ENCODE measurements around the gene CCDC14. TPM values are rescaled to one million over a fixed set of nuclear protein-coding genes. Genes with fewer than 3 reads are reported as not detected.

CCDC14 gene
- polyA plus RNA-seq, 3 donors, result 1.1 to 37.2 (median 4.0) TPM

- H3K27me3 Mint-ChIP-seq (ENCODE audit: low read depth in 3 of 3), result peaks cover 0 to 2% (median 0%) of the 10 kb centered on the region in 3 donors
- TF ChIP-seq CTCF (IDR thresholded peaks at IDR 0.05), result no peak
- H3K4me3 ChIP-seq (replicated peaks in 1 of 3; ENCODE audit: low read depth in 2 of 3, low read length in 3 of 3), result no peak overlapping the region
- H3K36me3 Mint-ChIP-seq, result peaks cover 39 to 58% of the 10 kb centered on the region in 2 donors
- H3K9me3 ChIP-seq (replicated peaks in 1 of 2; ENCODE audit: control insufficient read depth in 1 of 2, insufficient read depth in 1 of 2, low read length in 2 of 2), result no peaks in the 10 kb centered on the region
- H3K4me3 Mint-ChIP-seq, result no peak overlapping the region
- H3K4me1 Mint-ChIP-seq, result no peaks in the 10 kb centered on the region
- no peak overlapping the region for H3K9ac ChIP-seq (ENCODE audit: insufficient read depth, low read length, poor library complexity, severe bottlenecking)
- H3K79me2 ChIP-seq (ENCODE audit: insufficient read depth, low read length), result no peaks in the 10 kb centered on the region
- peaks cover 18 to 50% of the 10 kb centered on the region in 2 donors for H3K36me3 ChIP-seq (replicated peaks in 1 of 2; ENCODE audit: control insufficient read depth in 1 of 2, insufficient read depth in 2 of 2, low read length in 2 of 2)
- intact Hi-C loops (cut with micrococcal nuclease), result no loop called here
- H3K4me1 ChIP-seq (ENCODE audit: control insufficient read depth in 1 of 2, insufficient read depth in 2 of 2, low read length in 2 of 2), result no peaks in the 10 kb centered on the region
- no peak for DNase-seq
- no peak overlapping the region for H2AFZ ChIP-seq (ENCODE audit: insufficient read depth, low read depth, low read length, poor library complexity, severe bottlenecking)
- H4K20me1 ChIP-seq (ENCODE audit: insufficient read depth, low read length), result no peaks in the 10 kb centered on the region
- no peaks in the 10 kb centered on the region for H3K27me3 ChIP-seq (ENCODE audit: control insufficient read depth in 2 of 2, insufficient read depth in 2 of 2, low read length in 2 of 2)
- H3K4me2 ChIP-seq (replicated peaks; ENCODE audit: extremely low read depth, low read length, poor library complexity, severe bottlenecking), result no peak overlapping the region
- H3K9me3 Mint-ChIP-seq, result peaks cover 0 to 5% (median 0%) of the 10 kb centered on the region in 7 donors
- H3K27ac Mint-ChIP-seq, result no peak overlapping the region
- no peak overlapping the region for H3K27ac ChIP-seq (ENCODE audit: low read depth in 1 of 2, low read length in 2 of 2)
Measured at GRCh38 chr3:123930445-123930844, 30.6 kb downstream of the CCDC14 start.

GRCh38 chr3:123929325-123929724 is 31.7 kb downstream of the CCDC14 start:
- Histone ChIP-seq H3K9me3 (replicated peaks in 1 of 2; ENCODE audit: control insufficient read depth in 1 of 2, insufficient read depth in 1 of 2, low read length in 2 of 2) (no peaks in the 10 kb centered on the region), H3K4me2 (replicated peaks; ENCODE audit: extremely low read depth, low read length, poor library complexity, severe bottlenecking) (no peak overlapping the region), H3K4me3 (replicated peaks in 1 of 3; ENCODE audit: low read depth in 2 of 3, low read length in 3 of 3) (no peak overlapping the region), H3K36me3 (replicated peaks in 1 of 2; ENCODE audit: control insufficient read depth in 1 of 2, insufficient read depth in 2 of 2, low read length in 2 of 2) (peaks cover 18 to 55% of the 10 kb centered on the region in 2 donors), H4K20me1 (ENCODE audit: insufficient read depth, low read length) (no peaks in the 10 kb centered on the region), H3K27ac (ENCODE audit: low read depth in 1 of 2, low read length in 2 of 2) (no peak overlapping the region), H2AFZ (ENCODE audit: insufficient read depth, low read depth, low read length, poor library complexity, severe bottlenecking) (no peak overlapping the region), H3K79me2 (ENCODE audit: insufficient read depth, low read length) (no peaks in the 10 kb centered on the region), H3K27me3 (ENCODE audit: control insufficient read depth in 2 of 2, insufficient read depth in 2 of 2, low read length in 2 of 2) (no peaks in the 10 kb centered on the region), H3K9ac (ENCODE audit: insufficient read depth, low read length, poor library complexity, severe bottlenecking) (no peak overlapping the region), H3K4me1 (ENCODE audit: control insufficient read depth in 1 of 2, insufficient read depth in 2 of 2, low read length in 2 of 2) (no peaks in the 10 kb centered on the region)
- Mint-ChIP-seq H3K36me3 (peaks cover 47 to 64% of the 10 kb centered on the region in 2 donors), H3K27ac (no peak overlapping the region), H3K4me1 (no peaks in the 10 kb centered on the region), H3K9me3 (peaks cover 0 to 7% (median 4%) of the 10 kb centered on the region in 7 donors), H3K27me3 (ENCODE audit: low read depth in 3 of 3) (peaks cover 0 to 2% (median 0%) of the 10 kb centered on the region in 3 donors), H3K4me3 (no peak overlapping the region)
- no peak for TF ChIP-seq CTCF (IDR thresholded peaks at IDR 0.05)
- no CpG with 5 or more reads among the region's 9 CpGs for WGBS (ENCODE audit: insufficient coverage)
- intact Hi-C loops (cut with micrococcal nuclease), result no loop called here
- DNase-seq, result no peak

Data from CD14-positive monocyte (primary cell).